GM12874 (cell line): ENCODE results near the gene FOXB2.

Experiments
- CTCF ChIP-seq: IDR thresholded peaks from 2 replicates; pipeline ENCODE4 v1.5.1; 2011; ENCODE audit warnings: low read depth, mild to moderate bottlenecking, control low read depth, low read length, moderate library complexity; ENCODE audit not compliant: insufficient read depth

Gene FOXB2

GRCh38 chr9:77011973-77012821 lies 7.3 kb upstream of the FOXB2 start:
- peak; percentile 86 for TF ChIP-seq CTCF

GRCh38 chr9:77013206-77013931 lies 6.1 kb upstream of the FOXB2 start:
- no peak for TF ChIP-seq CTCF

GRCh38 chr9:77013932-77014596 lies 5.4 kb upstream of the FOXB2 start:
- no peak for TF ChIP-seq CTCF

- no peak for TF ChIP-seq CTCF
Observed at GRCh38 chr9:77014597-77015263, 4.7 kb upstream of the FOXB2 start.

GRCh38 chr9:77015327-77016048 lies 4.0 kb upstream of the FOXB2 start:
- no peak for TF ChIP-seq CTCF

GRCh38 chr9:77016121-77016525 lies 3.3 kb upstream of the FOXB2 start:
- TF ChIP-seq CTCF = no peak
